Small intestine (tissue), 7 donors: Measurements from ENCODE around the gene XCL1. TPM values are rescaled to one million over a fixed set of nuclear protein-coding genes. Genes with fewer than 3 reads are reported as not detected.
A peak's percentile ranks its signal among the peaks of the same experiment; 100 is the strongest.

Source experiments
- DNase-seq, 2 donors: peaks; one replicate each; pipeline versions ENCODE4 v3.0.0 to v3.0.0-alpha.2; 2013
- FAIRE-seq: peaks from 2 replicates; lab custom pipeline; 2012; peaks lifted over from hg19 to GRCh38; lab: Jason Lieb, UNC
- H3K27ac ChIP-seq, 3 donors: one replicate each; pipeline ENCODE4 v1.5.1; 2013; ENCODE audit warnings: low read length in 2 of 3, mild to moderate bottlenecking in 2 of 3, control low read depth in 1 of 3, inconsistent platforms in 1 of 3, low read depth in 1 of 3, moderate library complexity in 1 of 3
- H3K27me3 ChIP-seq, 3 donors: one replicate each; pipeline ENCODE4 v1.6.1; 2013; ENCODE audit warnings: low read length in 3 of 3, inconsistent platforms in 1 of 3; ENCODE audit not compliant: control insufficient read depth in 3 of 3, insufficient read depth in 3 of 3
- H3K36me3 ChIP-seq, 3 donors: one replicate each; pipeline ENCODE4 v1.6.1; 2013; ENCODE audit warnings: low read length in 3 of 3, inconsistent platforms in 1 of 3, low read depth in 1 of 3, mild to moderate bottlenecking in 1 of 3, moderate library complexity in 1 of 3; ENCODE audit not compliant: control insufficient read depth in 3 of 3, insufficient read depth in 2 of 3
- H3K4me1 ChIP-seq, 3 donors: one replicate each; pipeline ENCODE4 v1.6.1; 2013; ENCODE audit warnings: low read length in 2 of 3, inconsistent platforms in 1 of 3, low read depth in 1 of 3, mild to moderate bottlenecking in 1 of 3, moderate library complexity in 1 of 3; ENCODE audit not compliant: control insufficient read depth in 3 of 3, insufficient read depth in 2 of 3
- H3K4me3 ChIP-seq, 3 donors: one replicate each; pipeline ENCODE4 v1.5.1; 2013; ENCODE audit warnings: low read length in 3 of 3, control low read depth in 1 of 3, inconsistent platforms in 1 of 3, low read depth in 1 of 3, mild to moderate bottlenecking in 1 of 3, moderate library complexity in 1 of 3
- H3K9me3 ChIP-seq, 2 donors: one replicate each; pipeline ENCODE4 v1.6.1; 2013; ENCODE audit warnings: low read depth in 1 of 2, low read length in 1 of 2; ENCODE audit not compliant: control insufficient read depth in 2 of 2, insufficient read depth in 1 of 2
- WGBS, 3 donors: extraction: QIAGEN DNeasy Blood & Tissue Kit; methylation state at CpG; one replicate each; pipeline ENCODE4 v1.1.7; 2013; 5-methylcytosine and 5-hydroxymethylcytosine counted together
- polyA plus RNA-seq, 4 donors: library from polyadenylated mRNA; stranded (reverse) in 3 of 4; unstranded in 1 of 4; fragments of 200-250 nt in 3 of 4; fragments of 120-200 nt in 1 of 4; gene quantifications; one replicate each; pipeline versions ENCODE4 v1.2.1 to v1.2.3, GENCODE V29; 2013
- donor health status: healthy with polysubstance abuse.
- donor health status: control.
- donor health status: control.
- donor health status: Bipolar disorder and iron deficiency.
- donor health status: healthy.

The XCL1 gene
- polyA plus RNA-seq, 4 donors: 0.21 to 1.3 (median 0.54) TPM; not detected in 1

GRCh38 chr1:168556647-168557046 is 19.8 kb upstream of the XCL1 start:
- Histone ChIP-seq H3K27me3 (no peaks in the 10 kb centered on the region), H3K4me3 (no peak overlapping the region), H3K4me1 (no peaks in the 10 kb centered on the region), H3K36me3 (no peaks in the 10 kb centered on the region), H3K9me3 (no peaks in the 10 kb centered on the region), H3K27ac (no peak overlapping the region)
- FAIRE-seq (no peak), DNase-seq (no peak)

DNA sequence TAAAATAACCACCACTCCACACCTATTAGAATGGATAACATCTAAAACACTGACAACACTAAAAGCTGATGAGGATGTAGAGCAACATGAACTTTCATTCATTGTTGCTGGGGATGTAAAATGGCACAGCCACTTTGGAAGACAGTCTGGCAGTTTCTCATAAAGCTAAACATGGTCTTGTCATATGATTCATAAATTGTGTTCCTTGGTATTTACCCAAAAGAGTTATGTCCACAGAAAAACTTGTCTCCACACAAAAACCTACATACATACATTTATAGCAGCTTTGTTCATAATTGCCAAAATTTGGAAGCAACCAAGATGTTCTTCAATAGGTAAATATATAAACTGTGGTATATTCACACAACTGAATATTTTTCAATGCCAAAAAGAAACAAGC is 16.0 kb upstream of the XCL1 start:
- no peaks in the 10 kb centered on the region for H3K36me3 ChIP-seq
- no peak overlapping the region for H3K4me3 ChIP-seq
- FAIRE-seq (no peak), DNase-seq (no peak)
- H3K4me1 ChIP-seq: no peaks in the 10 kb centered on the region
- no peaks in the 10 kb centered on the region for H3K27me3 ChIP-seq
- H3K9me3 ChIP-seq: no peaks in the 10 kb centered on the region
- H3K27ac ChIP-seq: no peak overlapping the region

GRCh38 chr1:168561989-168562388 is 14.4 kb upstream of the XCL1 start:
- FAIRE-seq (no peak), DNase-seq (no peak)
- Histone ChIP-seq H3K9me3 (no peaks in the 10 kb centered on the region), H3K4me1 (peaks cover 0 to 4% (median 0%) of the 10 kb centered on the region in 3 donors), H3K4me3 (no peak overlapping the region), H3K27ac (no peak overlapping the region), H3K36me3 (no peaks in the 10 kb centered on the region), H3K27me3 (no peaks in the 10 kb centered on the region)
- 60 to 67% (median 64%) methylated on average over 2 of the region's 2 CpGs for WGBS, 3 donors

GRCh38 chr1:168565825-168566224 is 10.6 kb upstream of the XCL1 start:
- DNase-seq: peak; percentile 18 to 66
- H3K27ac ChIP-seq: no peak overlapping the region
- H3K9me3 ChIP-seq: no peaks in the 10 kb centered on the region
- H3K4me1 ChIP-seq: peaks cover 0 to 4% (median 0%) of the 10 kb centered on the region in 3 donors
- H3K27me3 ChIP-seq: no peaks in the 10 kb centered on the region
- WGBS, 3 donors: 16 to 29% (median 23%) methylated on average over 4 of the region's 4 CpGs
- FAIRE-seq: peak; percentile 44
- no peaks in the 10 kb centered on the region for H3K36me3 ChIP-seq
- no peak overlapping the region for H3K4me3 ChIP-seq

DNA sequence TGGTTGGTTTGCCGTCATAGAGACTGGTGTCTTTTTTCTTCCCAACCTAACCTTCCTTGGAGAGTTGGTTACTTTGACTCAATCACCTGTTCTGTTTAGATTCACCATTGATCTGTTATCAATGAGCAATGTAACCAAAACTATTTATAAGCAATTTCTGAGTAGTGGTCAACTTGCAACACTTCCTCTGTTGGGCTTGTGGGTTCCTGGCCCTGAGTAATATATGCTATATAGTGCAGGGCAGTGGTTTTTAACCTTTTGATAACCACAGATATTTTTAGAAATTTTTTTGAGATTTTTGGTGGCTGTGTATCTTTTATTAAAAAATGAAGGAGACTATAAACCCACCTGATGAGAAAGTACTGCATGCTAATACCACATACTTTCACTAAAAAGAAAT is 9.4 kb upstream of the XCL1 start:
- peaks cover 0 to 4% (median 0%) of the 10 kb centered on the region in 3 donors for H3K4me1 ChIP-seq
- H3K36me3 ChIP-seq: no peaks in the 10 kb centered on the region
- no peaks in the 10 kb centered on the region for H3K9me3 ChIP-seq
- WGBS, 3 donors: 87 to 89% (median 88%) methylated on average over 1 of the region's 1 CpG
- FAIRE-seq (no peak), DNase-seq (no peak)
- no peak overlapping the region for H3K4me3 ChIP-seq
- H3K27ac ChIP-seq: no peak overlapping the region
- no peaks in the 10 kb centered on the region for H3K27me3 ChIP-seq

DNA sequence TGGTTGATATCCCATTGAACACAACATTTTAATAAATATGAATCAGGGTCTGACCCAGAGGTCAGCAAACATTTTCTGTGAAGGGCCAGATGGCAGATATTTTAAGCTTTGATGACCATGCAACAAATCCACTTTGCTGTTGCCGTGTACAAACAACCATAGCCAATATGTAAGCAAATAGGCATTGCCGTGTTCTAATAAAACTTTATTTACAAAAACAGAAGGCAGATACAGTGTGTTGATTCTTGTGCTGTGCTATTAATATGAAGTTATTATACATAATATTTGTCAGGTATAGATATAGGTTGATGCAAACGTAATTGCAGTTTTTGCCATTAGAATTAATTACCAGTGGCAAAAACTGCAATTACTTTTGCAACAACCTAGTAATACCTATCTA is 8.8 kb upstream of the XCL1 start:
- DNase-seq: no peak
- Histone ChIP-seq H3K27ac (no peak overlapping the region), H3K4me3 (no peak overlapping the region), H3K36me3 (no peaks in the 10 kb centered on the region), H3K27me3 (no peaks in the 10 kb centered on the region), H3K9me3 (no peaks in the 10 kb centered on the region), H3K4me1 (peaks cover 0 to 4% (median 0%) of the 10 kb centered on the region in 3 donors)
- FAIRE-seq: no peak
- 92 to 96% (median 95%) methylated on average over 3 of the region's 3 CpGs for WGBS, 3 donors

- 73 to 86% (median 83%) methylated on average over 1 of the region's 1 CpG for WGBS, 3 donors
- no peak for FAIRE-seq
- H3K27ac ChIP-seq: no peak overlapping the region
Measured at GRCh38 chr1:168568346-168568745, 8.1 kb upstream of the XCL1 start.

GRCh38 chr1:168570652-168571051 is 5.8 kb upstream of the XCL1 start:
- H3K27me3 ChIP-seq: no peaks in the 10 kb centered on the region
- H3K4me1 ChIP-seq: peaks cover 0 to 4% (median 0%) of the 10 kb centered on the region in 3 donors
- WGBS, 3 donors: 54 to 66% (median 57%) methylated on average over 3 of the region's 3 CpGs
- DNase-seq (no peak), FAIRE-seq (no peak)
- no peak overlapping the region for H3K4me3 ChIP-seq
- no peak overlapping the region for H3K27ac ChIP-seq
- no peaks in the 10 kb centered on the region for H3K9me3 ChIP-seq
- H3K36me3 ChIP-seq: no peaks in the 10 kb centered on the region

More at GRCh38 chr1:168568346-168568745, 8.1 kb upstream of the XCL1 start:
- Histone ChIP-seq H3K4me1 (peaks cover 0 to 4% (median 0%) of the 10 kb centered on the region in 3 donors), H3K27me3 (no peaks in the 10 kb centered on the region), H3K4me3 (no peak overlapping the region), H3K9me3 (no peaks in the 10 kb centered on the region), H3K36me3 (no peaks in the 10 kb centered on the region)
- no peak for DNase-seq

GRCh38 chr1:168572633-168573032 is 3.8 kb upstream of the XCL1 start:
- no peaks in the 10 kb centered on the region for H3K4me1 ChIP-seq
- no peaks in the 10 kb centered on the region for H3K36me3 ChIP-seq
- no peak for FAIRE-seq
- no peak overlapping the region for H3K4me3 ChIP-seq
- H3K27ac ChIP-seq: no peak overlapping the region
- H3K27me3 ChIP-seq: no peaks in the 10 kb centered on the region
- WGBS, 3 donors: 88 to 91% (median 89%) methylated on average over 3 of the region's 3 CpGs
- no peaks in the 10 kb centered on the region for H3K9me3 ChIP-seq
- DNase-seq: no peak
